Pons (tissue), 1 donor: Measurements from ENCODE around the gene AREL1.
A peak's percentile ranks its signal among the peaks of the same experiment; 100 is the strongest.

Experiments
- DNase-seq: peaks from one replicate; pipeline ENCODE4 v3.0.0-alpha.2; 2016; ENCODE audit warnings: low spot score

Gene AREL1

GRCh38 chr14:74697543-74697942, 15.3 kb downstream of the AREL1 start:
- no peak for DNase-seq

DNA sequence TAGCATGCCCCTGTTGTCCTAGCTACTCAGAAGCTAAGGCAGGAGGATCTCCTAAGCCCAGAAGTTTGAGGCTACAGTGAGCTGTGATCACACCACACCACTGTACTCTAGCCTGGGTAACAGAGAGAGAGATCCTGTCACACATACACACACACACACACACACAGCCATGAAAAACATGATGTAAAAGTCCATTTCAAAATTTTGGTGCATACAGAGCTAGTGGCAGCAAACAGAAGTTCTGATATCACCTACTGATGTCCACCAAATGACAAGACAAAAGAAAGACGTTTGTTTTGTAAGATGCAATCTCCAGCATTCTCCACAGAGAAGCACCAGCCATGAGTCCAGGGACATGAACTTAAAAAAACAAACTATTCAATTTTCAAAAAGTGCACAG, 15.9 kb downstream of the AREL1 start:
- DNase-seq, result no peak

DNA sequence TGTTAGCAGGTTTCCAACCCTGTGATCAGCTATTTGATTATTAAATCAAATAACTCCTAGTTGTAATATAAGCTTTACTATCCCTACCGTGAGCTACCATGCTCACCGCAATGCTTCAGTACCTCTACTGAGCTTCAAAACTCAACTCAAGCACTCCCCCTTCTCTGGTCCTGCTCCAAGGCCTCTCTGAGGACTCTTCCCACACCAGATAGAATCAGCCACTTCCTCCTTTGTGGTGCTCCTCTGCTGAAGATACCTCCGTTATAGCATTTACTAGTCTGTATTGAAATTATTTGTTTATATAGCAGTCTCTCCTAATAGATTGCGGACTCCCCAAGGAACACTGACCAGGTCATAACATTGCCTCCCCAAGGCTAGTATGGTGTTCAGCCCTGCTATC, 17.5 kb downstream of the AREL1 start:
- DNase-seq, result no peak

DNA sequence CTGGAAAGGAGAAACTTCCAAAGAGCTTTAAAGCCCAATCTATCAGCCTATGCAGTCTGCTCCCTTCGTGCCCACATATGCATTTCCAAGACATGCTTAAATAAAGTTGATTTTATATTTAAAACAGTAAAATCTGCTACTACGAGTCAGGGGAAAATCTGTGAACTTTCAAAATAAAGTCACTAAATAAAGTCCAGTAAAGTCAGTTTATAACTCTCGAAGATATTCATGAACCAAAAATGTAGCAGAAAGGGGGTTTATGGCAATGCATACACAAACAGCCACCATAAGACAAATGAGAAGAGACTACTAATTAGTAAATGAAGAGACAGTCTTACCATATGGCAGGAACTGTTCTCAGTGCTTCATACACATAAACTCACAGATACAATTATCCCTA, 19.7 kb downstream of the AREL1 start:
- no peak for DNase-seq

DNA sequence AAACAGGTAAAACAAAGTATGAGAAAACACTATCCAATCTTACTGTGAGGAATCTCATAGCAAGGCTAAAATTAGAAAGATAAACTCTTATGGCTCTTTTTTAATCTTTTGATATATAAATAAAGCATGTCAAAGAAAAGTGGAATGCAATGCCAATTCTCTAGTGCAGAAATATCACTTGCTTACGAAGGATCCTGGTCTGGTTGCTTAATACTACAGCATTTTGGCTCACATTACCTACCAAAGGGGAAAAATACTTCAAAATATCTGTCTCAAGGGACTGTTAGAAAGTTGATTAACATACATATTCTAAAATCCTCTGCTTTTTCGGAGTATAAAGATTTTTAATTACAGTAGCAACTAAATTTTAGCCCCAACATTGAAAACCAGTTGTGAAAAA, 21.4 kb downstream of the AREL1 start:
- DNase-seq, result no peak

GRCh38 chr14:74685921-74686678, 26.8 kb downstream of the AREL1 start:
- no peak for DNase-seq

GRCh38 chr14:74685056-74685455, 27.8 kb downstream of the AREL1 start:
- DNase-seq, result no peak

GRCh38 chr14:74684434-74684833, 28.4 kb downstream of the AREL1 start:
- DNase-seq, result no peak

DNA sequence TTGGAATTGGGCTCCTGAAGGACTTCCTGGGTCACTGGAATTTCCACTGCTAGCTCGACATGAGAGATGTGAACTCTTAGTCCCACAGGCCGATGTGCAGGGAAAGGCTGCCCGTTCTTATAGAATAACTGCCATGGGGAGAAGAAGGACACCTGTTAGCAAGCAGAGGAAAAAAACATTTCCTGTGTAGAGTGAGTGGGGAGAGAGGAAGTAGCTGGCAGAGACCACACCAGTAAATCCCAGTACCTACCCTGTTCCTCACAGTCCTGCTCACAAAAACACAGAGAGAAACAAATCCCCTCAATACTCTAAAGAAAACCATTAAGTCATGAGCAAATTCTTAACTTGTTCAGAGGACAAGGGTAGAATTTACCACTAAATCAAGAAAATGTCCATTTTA, 29.5 kb downstream of the AREL1 start:
- no peak for DNase-seq

DNA sequence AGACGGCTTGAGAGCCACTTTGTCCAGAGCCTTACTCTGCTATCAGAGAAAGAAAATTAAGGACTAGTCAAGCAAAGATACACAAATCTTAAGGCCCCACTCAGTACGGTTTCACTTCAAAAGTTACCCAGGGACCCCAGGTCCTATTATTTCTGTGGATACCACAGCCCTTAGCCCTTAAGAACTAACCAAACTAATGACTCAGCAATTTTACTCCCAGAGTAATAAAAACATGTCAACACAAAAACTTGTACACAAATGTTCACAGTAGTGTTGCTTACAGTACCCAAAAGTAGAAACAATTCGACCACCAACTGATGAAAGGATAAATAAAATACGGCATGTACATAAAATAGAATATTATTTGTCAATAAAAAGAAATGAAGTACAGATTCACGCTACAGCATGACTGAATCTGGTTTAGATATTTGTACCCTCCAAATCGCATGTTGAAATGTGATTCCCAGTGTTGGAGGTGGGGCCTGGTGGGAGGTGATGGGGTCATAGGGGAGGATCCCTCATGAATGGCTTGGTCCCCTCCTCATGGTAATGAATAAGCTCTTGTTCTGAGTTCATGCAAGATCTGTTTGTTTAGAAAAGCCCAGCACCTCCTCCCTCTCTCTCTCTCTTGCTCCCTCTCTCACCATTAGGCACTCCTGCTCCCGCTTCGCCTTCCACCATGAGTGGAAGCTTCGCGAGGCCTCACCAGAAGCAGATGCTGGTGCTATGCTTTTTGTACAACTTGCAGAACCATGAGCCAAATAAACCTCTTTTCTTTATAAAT, 30.5 kb downstream of the AREL1 start:
- DNase-seq, result peak; percentile 91

DNA sequence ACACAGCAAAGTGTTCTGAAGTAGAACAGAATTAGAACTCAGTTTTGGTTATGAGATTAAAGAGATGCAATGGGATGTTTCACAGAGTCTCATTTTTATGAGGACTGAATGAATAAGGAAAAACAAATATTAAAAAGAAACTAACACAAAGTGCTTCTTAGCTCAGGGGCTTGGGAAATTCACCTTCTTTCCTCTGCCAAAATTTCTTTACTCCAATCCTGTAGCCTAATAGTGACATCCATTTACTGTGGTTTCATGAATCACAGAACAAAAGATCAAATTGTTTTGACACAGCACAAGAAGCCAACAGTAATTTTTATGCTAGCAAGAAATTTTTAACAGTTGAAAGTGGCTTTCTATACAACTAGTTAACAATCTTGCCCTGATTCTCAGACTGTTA, 37.7 kb downstream of the AREL1 start:
- no peak for DNase-seq

GRCh38 chr14:74673768-74674167, 39.1 kb downstream of the AREL1 start:
- DNase-seq, result no peak

GRCh38 chr14:74671789-74672188, 41.1 kb downstream of the AREL1 start:
- no peak for DNase-seq

GRCh38 chr14:74670726-74671411, 42.0 kb downstream of the AREL1 start:
- DNase-seq, result no peak

DNA sequence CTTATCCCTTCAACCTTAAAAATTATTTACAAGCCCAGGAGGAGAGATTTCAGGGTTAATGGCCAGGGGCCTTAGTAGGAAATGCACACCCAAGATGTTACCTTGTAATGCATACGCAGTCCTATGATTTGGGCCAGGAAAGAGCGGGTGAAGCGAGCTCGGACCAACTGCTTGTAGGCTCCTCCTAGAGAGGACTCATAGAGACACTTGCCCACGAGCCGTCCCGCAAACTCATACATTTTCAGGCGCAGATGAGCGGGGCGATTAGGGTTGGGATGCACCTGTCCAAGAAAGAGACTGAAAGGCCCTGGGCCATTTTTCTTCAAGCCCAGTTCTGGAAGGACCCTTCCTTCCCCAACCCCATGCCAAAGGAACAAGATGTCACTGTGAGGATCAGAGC, 43.0 kb downstream of the AREL1 start:
- no peak for DNase-seq

DNA sequence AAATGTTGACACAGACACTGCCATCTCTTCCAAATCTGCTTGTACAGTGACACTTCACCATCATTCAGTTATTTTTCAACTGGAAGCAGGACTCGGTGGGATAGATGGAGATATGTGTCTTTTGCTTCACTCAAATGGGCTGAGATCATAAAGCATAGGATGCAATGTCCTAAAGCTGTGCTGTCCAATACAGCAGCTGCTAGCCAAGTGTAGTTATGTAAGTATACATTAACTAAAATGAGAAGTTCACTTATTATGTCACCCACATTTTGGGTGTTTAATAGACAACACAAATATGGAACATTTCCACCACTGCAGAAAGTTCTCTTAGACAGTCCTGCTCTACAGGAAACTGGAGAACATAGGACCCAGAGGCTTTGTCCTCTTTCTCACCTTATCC, 43.6 kb downstream of the AREL1 start:
- no peak for DNase-seq

DNA sequence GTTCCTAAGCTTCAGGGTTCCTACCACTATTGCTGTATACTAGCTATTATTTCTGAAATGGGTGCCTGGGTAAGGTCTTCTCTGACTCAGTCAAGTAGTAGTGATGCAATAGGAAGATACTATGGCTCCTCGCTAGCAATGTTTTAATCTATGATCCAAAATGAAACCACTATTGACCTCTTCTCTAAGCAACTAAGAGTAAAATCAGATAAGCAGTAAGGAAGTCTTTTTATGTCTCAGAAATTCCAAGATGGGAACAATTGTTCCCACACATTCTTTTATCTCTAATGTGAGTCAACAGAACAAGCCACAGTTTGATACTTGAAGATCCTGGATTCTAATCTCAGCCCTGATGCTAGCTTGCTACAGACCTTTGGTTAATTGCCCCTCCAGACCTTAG, 45.1 kb downstream of the AREL1 start:
- DNase-seq, result no peak

- DNase-seq, result no peak
These were observed 48.2 kb downstream of the AREL1 start for GRCh38 chr14:74664717-74665116.

DNA sequence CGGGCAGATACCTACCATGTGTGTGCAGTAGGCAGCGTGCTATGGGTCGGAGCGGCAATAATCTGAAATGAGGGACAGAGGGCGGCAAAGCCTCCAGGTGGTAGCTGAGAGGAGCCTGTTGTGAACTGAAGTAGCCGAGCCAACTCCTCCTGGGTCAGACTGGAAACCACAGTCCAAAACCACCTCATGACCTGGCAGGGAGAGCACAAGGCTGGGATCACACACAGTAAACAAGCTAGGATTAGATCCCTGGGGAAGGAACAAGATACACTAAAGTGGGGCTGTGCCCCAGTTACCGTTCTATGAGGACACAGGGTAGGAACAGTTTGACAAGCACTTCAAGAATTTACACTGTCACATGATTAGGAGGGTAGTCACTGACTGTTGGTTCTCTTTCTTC, 49.0 kb downstream of the AREL1 start:
- DNase-seq, result no peak

GRCh38 chr14:74661726-74662450, 51.0 kb downstream of the AREL1 start:
- no peak for DNase-seq

DNA sequence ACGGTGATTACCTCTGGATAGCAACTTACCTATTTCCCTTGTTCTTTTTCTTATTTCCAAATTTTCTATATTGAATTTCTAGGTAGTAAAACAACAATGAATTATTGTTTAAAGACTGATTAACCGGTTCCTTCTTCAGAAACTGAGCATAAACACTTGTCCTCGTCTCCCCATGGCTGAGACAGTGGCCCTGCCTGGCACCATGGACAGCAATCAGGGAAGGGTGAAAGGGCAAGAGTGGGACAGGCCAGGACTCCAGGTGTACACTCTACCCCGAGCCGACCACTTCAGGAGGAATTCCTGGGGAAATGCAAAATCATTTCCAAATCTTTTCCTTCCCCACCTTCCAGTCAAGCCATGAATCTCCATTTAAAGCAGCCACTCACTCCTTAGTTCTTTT, 52.0 kb downstream of the AREL1 start:
- no peak for DNase-seq

DNA sequence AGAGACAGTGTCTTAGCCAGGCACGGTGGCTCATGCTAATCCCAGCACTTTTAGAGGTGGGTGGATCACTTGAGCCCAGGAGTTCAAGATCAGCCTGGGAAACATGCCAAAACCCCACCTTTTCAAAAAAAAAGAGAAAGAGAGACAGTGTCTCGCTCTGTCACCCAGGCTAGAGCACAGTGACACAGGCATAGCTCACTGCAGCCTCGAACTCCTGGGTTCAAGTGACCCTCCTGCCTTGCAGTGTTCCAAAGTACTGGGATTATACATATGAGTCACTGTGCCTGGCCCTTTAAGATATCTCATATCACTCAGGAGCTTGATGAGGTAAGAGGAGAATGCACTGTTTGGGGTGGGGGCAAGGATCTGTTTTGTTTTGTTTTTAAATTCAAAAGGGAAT, 52.7 kb downstream of the AREL1 start:
- no peak for DNase-seq
